Measurements from ENCODE around the gene ENC1.
A peak's percentile ranks its signal among the peaks of the same experiment; 100 is the strongest.

GRCh38 chr5:74578356-74579044 is 62.0 kb downstream of the ENC1 start:
- TF ChIP-seq FOXM1 (IDR thresholded peaks at IDR 0.05; ENCODE audit: low read depth, low read length): peak; percentile 83; the same call in 1 of the 2 replicates
- TF ChIP-seq PKNOX1 (IDR thresholded peaks at IDR 0.05): no peak
- TF ChIP-seq EZH2 (IDR thresholded peaks at IDR 0.05; ENCODE audit: borderline replicate concordance, control insufficient read depth, low read depth, low read length): no peak
- TF ChIP-seq EP300 (IDR thresholded peaks at IDR 0.05; ENCODE audit: borderline replicate concordance in 1 of 2, control insufficient read depth in 1 of 2, low read depth in 2 of 2, low read length in 2 of 2): peak in 1 of 2 experiments; percentile 38; a peak in 1 of 4 replicates

Data from GM12878 (cell line).